ENCODE results near the gene CDX1. TPM values are rescaled to one million over a fixed set of nuclear protein-coding genes. Genes with fewer than 3 reads are reported as not detected.
A peak's percentile ranks its signal among the peaks of the same experiment; 100 is the strongest.

The CDX1 gene
- total and polyA plus RNA-seq, 7 donors, result 0.06 to 0.08 TPM; not detected in 5

DNA sequence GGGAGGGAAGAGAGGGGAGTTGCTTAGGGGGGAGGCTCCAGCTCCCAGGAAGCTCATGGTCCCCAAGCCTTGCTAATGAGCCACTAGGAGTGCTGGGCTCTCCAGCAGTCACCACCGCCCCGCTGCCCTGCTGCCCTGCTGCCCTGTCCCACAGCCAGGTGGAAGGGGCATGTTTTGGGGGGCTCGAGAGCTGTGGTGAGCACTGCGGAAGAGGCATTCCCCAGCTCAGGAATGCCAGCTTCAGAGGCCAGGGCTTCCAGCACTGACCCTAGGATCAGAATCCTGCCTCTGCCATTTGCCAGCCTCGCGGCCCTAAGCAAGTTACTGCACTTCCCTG, 40.2 kb downstream of the CDX1 start:
- intact Hi-C loops (cut with DNase I), result no loop called here
- no peaks in the 10 kb centered on the region for H3K36me3 ChIP-seq (ENCODE audit: insufficient read depth in 1 of 2, low read depth in 1 of 2)
- H3K27me3 ChIP-seq (ENCODE audit: insufficient read depth in 3 of 3, low read length in 2 of 3), result no peaks in the 10 kb centered on the region
- H3K4me3 ChIP-seq, result no peak overlapping the region
- TF ChIP-seq, protein P1, sequence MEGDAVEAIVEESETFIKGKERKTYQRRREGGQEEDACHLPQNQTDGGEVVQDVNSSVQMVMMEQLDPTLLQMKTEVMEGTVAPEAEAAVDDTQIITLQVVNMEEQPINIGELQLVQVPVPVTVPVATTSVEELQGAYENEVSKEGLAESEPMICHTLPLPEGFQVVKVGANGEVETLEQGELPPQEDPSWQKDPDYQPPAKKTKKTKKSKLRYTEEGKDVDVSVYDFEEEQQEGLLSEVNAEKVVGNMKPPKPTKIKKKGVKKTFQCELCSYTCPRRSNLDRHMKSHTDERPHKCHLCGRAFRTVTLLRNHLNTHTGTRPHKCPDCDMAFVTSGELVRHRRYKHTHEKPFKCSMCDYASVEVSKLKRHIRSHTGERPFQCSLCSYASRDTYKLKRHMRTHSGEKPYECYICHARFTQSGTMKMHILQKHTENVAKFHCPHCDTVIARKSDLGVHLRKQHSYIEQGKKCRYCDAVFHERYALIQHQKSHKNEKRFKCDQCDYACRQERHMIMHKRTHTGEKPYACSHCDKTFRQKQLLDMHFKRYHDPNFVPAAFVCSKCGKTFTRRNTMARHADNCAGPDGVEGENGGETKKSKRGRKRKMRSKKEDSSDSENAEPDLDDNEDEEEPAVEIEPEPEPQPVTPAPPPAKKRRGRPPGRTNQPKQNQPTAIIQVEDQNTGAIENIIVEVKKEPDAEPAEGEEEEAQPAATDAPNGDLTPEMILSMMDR (IDR thresholded peaks at IDR 0.05), result no peak
- H3K9me3 ChIP-seq, result no peaks in the 10 kb centered on the region
- DNase-seq (no peak), ATAC-seq (no peak)
- H3K4me1 ChIP-seq, result no peaks in the 10 kb centered on the region
- no peak overlapping the region for H3K27ac ChIP-seq
- WGBS, 3 donors, result 89 to 96% (median 92%) methylated on average over 6 of the region's 6 CpGs

DNA sequence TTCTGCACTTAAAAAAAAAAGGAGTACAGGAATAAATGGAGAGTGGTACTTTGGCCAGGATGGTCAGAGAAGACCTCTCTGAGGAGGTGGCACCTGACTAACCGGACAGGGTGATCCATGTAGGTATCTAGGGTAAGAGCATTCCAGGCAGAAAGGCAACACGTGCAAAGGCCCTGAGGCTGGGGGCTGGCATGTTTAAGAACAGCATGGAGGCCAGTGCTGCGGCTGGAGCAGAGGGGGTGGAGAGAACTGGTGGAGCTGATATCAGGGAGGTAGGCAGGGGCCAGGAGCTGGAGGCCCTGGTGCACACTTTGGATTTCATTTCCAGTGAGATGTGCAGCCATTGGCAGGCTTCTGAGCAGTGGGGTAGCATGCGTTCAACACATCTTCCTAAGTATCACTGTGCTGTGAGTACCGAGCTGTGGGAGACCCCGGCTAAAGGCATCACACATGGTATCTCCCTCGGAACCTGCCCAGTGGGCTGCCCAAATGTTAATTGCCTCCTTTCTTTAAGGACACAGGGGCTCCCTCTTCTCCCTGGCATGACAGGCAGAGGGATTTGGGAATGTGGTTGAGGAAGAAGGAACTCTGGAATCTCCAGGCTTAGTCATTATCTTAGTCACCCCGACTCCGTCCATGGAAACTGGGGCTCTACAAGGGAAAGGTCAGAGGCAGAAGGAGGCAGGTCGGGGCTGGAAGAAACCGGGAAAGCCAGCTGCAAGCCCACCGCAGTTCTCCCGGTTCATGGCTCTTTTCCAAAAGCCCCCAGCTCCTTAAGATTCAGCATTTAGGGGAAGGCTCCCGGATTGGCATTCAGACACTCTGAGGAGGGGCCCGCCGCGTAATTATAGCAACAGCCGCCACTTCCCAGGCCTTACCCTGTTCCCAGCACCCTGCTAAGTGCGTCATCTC, 41.9 kb downstream of the CDX1 start:
- Histone ChIP-seq H3K4me3 (no peak overlapping the region), H3K9me3 (no peaks in the 10 kb centered on the region), H3K4me1 (no peaks in the 10 kb centered on the region), H3K27ac (no peak overlapping the region), H3K36me3 (ENCODE audit: insufficient read depth in 1 of 2, low read depth in 1 of 2) (no peaks in the 10 kb centered on the region), H3K27me3 (ENCODE audit: insufficient read depth in 3 of 3, low read length in 2 of 3) (no peaks in the 10 kb centered on the region)
- intact Hi-C loops (cut with DNase I), result no loop called here
- no peak for DNase-seq
- WGBS, 3 donors, result 74 to 81% (median 75%) methylated on average over 19 of the region's 19 CpGs
- TF ChIP-seq, protein P1 (IDR thresholded peaks at IDR 0.05), result no peak
- no peak for ATAC-seq

GRCh38 chr5:150209099-150209635, 42.6 kb downstream of the CDX1 start:
- Histone ChIP-seq H3K27me3 (ENCODE audit: insufficient read depth in 3 of 3, low read length in 2 of 3) (no peaks in the 10 kb centered on the region), H3K4me3 (no peak overlapping the region), H3K36me3 (ENCODE audit: insufficient read depth in 1 of 2, low read depth in 1 of 2) (no peaks in the 10 kb centered on the region), H3K27ac (no peak overlapping the region), H3K4me1 (no peaks in the 10 kb centered on the region), H3K9me3 (no peaks in the 10 kb centered on the region)
- ATAC-seq, result peak in 1 of 4 donors; percentile 12
- intact Hi-C loops (cut with DNase I), result no loop called here
- TF ChIP-seq, protein P1 (IDR thresholded peaks at IDR 0.05), result no peak
- DNase-seq, result no peak
- WGBS, 3 donors, result 76 to 85% (median 80%) methylated on average over 21 of the region's 21 CpGs

GRCh38 chr5:150210644-150211043, 44.1 kb downstream of the CDX1 start:
- no peaks in the 10 kb centered on the region for H3K36me3 ChIP-seq (ENCODE audit: insufficient read depth in 1 of 2, low read depth in 1 of 2)
- intact Hi-C loops (cut with DNase I), result no loop called here
- no peaks in the 10 kb centered on the region for H3K9me3 ChIP-seq
- TF ChIP-seq, protein P1 (IDR thresholded peaks at IDR 0.05), result no peak
- ATAC-seq (no peak), DNase-seq (no peak)
- no peaks in the 10 kb centered on the region for H3K27me3 ChIP-seq (ENCODE audit: insufficient read depth in 3 of 3, low read length in 2 of 3)
- 86 to 93% (median 89%) methylated on average over 6 of the region's 6 CpGs for WGBS, 3 donors
- H3K4me1 ChIP-seq, result no peaks in the 10 kb centered on the region
- no peak overlapping the region for H3K4me3 ChIP-seq
- H3K27ac ChIP-seq, result no peak overlapping the region
